ENCODE results near the gene ANKS4B.
"Not testable (repeated sequence)": the region's sequence is repeated elsewhere in the genome, so short reads cannot be mapped to it uniquely, and the experiment has no call there.

The ANKS4B gene

GRCh38 chr16:21233521-21234150, at the start of gene ANKS4B:
Gene ANKS4B (plus strand): TSS chr16:21233699. CDS start chr16:21233738, 39 bp downstream.
- no peak for FAIRE-seq

GRCh38 chr16:21183995-21184394, 49.5 kb upstream of the ANKS4B start:
- no peak for FAIRE-seq

GRCh38 chr16:21184834-21185233, 48.7 kb upstream of the ANKS4B start:
- no peak for FAIRE-seq

- no peak for FAIRE-seq
These were observed 47.7 kb upstream of the ANKS4B start for GRCh38 chr16:21185659-21186325.

- no peak for FAIRE-seq
These were observed 47.2 kb upstream of the ANKS4B start for GRCh38 chr16:21186326-21186691.

GRCh38 chr16:21189311-21189710, 44.2 kb upstream of the ANKS4B start:
- FAIRE-seq = no peak

GRCh38 chr16:21190013-21190412, 43.5 kb upstream of the ANKS4B start:
- no peak for FAIRE-seq

GRCh38 chr16:21190599-21190998, 42.9 kb upstream of the ANKS4B start:
- FAIRE-seq = no peak

- no peak for FAIRE-seq
These were observed 40.5 kb upstream of the ANKS4B start for GRCh38 chr16:21192991-21193390.

GRCh38 chr16:21194771-21195301, 38.7 kb upstream of the ANKS4B start:
- FAIRE-seq = no peak

- not testable (repeated sequence) for FAIRE-seq
These were observed 38.2 kb upstream of the ANKS4B start for GRCh38 chr16:21195330-21195729.

- FAIRE-seq = no peak
These were observed 36.4 kb upstream of the ANKS4B start for GRCh38 chr16:21197112-21197511.

GRCh38 chr16:21197621-21198020, 35.9 kb upstream of the ANKS4B start:
- FAIRE-seq = no peak

- no peak for FAIRE-seq
These were observed 33.8 kb upstream of the ANKS4B start for GRCh38 chr16:21199607-21200218.

- no peak for FAIRE-seq
These were observed 30.2 kb upstream of the ANKS4B start for GRCh38 chr16:21203155-21203797.

- FAIRE-seq = no peak
These were observed 28.2 kb upstream of the ANKS4B start for GRCh38 chr16:21205303-21205702.

GRCh38 chr16:21206550-21206949, 26.9 kb upstream of the ANKS4B start:
- FAIRE-seq = no peak

- no peak for FAIRE-seq
These were observed 24.9 kb upstream of the ANKS4B start for GRCh38 chr16:21208446-21209230.

- FAIRE-seq = no peak
These were observed 22.0 kb upstream of the ANKS4B start, which contains the start of gene ZP2 for GRCh38 chr16:21211486-21211885. Gene ZP2 (minus strand): TSS chr16:21211574. CDS start chr16:21211547, 27 bp downstream.

- FAIRE-seq = no peak
These were observed 19.4 kb upstream of the ANKS4B start for GRCh38 chr16:21214086-21214485.

- no peak for FAIRE-seq
These were observed 16.4 kb upstream of the ANKS4B start for GRCh38 chr16:21217121-21217520.

- no peak for FAIRE-seq
These were observed 15.3 kb upstream of the ANKS4B start for GRCh38 chr16:21218153-21218552.

- FAIRE-seq = no peak
These were observed 13.9 kb upstream of the ANKS4B start for GRCh38 chr16:21219551-21219950.
